HG02870 (cell line): ENCODE measurements around the gene FHOD3.

Experiments
- ATAC-seq: cut with Tn5 transposase; IDR thresholded peaks from one replicate; pipeline ENCODE4 v1.9.1; 2021; ENCODE audit warnings: mild to moderate bottlenecking, moderate library complexity; ENCODE audit not compliant: unreplicated experiment

The FHOD3 gene

DNA sequence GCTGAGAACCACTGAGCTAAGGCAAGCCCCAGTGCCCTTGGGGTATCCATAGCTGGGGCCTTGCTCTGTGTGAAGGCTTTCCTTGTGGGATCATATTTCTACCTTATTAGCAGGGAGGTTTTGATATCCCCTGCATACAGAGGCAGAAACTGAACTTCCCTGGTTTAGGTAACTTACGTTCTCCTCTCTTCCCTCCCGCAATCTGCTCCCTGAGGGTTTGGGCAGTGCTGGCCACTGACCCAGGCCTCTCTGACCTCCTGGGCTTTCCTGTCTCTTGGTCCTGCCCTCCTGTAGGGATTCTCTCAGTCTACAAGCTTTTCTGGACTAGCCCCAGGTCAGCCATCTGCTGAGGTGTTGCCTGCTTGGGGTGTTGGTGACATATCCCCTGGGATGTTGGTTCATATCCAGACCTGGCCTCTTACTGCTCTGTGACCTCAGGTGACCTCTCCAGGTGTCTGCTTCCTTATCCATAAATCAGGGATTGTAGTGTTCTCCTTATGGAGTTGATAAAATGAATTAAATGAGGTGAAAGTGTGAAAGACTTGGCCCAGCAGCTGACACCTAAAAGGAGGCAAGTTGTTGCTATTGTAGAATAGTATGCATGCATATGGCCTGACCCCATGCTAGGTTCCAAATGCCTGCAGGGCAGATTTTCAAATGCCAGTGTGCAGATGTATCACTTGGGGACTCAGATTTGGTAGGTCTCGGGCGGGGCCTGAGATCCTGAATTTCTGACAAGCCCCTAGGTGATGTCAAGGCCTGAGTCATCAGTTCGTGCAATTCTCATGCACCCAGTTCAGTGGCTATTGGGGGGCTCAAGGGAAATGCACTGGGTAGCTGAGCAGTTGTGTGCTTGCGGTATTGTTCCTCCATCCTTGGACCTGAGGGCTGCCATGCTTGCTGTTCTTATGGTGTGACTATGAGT is 106.6 kb downstream of the FHOD3 start:
- no peak for ATAC-seq

DNA sequence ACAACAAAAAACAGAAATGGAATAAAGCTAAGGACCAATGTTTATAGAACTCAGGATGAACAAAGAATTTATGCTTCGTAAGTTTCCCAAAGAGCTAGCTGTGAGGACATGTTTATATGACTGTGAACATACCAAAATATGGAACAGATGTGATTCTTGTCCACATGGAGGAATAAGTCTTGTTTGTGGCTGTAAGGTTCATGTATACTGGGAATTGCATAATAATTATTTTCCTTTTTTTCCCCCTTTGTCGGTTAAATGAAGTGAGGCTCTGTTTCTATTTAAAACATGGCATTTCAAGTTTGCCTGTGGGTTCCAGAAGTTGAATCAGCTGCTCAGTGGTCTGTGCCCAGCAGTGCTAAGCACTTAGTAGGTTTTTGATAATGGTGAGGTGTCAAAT is 108.1 kb downstream of the FHOD3 start:
- ATAC-seq, result no peak

DNA sequence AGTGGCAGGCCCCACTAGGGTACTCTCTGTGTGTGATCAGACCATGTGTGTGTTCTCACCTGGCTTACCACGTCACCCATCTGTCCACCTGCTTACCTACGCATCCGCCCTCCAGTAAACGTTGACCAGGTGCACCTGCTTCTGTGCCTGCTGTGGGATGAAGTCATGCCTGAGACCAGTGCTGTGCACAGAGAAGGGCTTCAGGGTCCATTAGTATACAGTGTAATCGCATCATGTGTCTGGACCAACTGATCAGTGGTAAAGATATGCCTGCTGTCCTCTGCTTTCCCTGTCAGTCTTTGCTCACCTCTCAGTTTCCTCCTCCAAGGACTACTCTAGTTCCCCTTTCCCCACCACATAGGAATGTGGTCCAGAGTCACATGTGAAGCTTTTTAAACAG is 109.3 kb downstream of the FHOD3 start:
- no peak for ATAC-seq

GRCh38 chr18:36408606-36409005 is 111.1 kb downstream of the FHOD3 start:
- ATAC-seq, result no peak

- no peak for ATAC-seq
Observed at GRCh38 chr18:36409779-36410178, 112.3 kb downstream of the FHOD3 start.

DNA sequence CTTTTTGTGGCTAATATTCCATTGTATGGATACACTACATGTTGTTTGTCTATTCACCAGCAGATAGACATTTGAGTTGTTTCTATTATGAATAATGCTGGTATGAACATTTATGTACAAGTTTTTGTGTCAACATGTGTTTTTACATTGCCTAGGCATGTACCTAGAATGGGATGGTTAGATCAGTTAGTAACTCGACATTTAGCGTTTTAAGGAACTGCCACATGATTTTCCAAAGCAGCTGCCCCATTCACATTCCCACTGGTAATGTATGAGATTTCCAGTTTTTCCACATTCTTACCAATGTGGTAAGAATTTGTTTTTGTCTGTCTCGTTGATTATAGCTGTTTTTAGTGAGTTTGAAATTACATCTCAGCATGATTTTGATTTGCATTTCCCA is 112.8 kb downstream of the FHOD3 start:
- ATAC-seq, result no peak

DNA sequence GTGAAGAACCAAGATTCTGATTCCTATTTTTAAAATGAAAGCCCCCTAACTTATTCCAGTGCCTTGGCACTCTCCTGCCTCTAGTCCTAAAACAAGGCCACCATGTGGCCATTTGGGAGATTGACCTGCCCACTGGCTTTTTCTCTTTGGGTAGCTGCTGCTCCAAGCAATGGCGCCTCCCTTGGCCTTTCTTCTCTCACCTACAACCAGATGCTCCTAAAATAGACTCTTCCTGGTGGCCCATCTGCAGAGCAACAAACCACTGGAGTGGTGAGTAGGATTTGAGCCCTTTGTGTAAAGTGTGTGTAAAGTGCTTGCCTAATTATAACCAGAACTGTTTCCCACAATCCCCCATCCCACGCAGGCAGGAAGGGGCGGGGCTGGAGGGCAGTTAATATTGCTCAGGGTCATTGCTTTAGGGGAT is 114.2 kb downstream of the FHOD3 start:
- no peak for ATAC-seq

DNA sequence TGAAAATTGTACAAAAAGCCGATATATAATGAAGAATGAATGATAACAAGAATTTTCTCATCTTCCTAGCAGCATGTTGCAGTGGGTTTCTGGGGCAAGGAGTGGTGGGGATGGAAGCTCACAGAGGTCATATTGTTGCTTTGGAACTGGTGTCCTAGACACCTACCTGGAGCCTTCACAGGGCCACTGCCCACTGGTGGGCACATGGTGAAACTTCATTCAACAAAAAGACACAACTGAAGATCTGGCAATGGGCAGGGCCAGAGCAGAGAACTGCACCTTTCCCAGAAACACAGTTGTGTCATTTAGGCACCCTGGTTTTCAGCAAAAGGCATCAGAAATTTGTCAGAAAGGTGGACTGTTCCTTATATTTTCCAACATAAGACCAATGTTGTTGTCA is 115.3 kb downstream of the FHOD3 start:
- ATAC-seq, result no peak

DNA sequence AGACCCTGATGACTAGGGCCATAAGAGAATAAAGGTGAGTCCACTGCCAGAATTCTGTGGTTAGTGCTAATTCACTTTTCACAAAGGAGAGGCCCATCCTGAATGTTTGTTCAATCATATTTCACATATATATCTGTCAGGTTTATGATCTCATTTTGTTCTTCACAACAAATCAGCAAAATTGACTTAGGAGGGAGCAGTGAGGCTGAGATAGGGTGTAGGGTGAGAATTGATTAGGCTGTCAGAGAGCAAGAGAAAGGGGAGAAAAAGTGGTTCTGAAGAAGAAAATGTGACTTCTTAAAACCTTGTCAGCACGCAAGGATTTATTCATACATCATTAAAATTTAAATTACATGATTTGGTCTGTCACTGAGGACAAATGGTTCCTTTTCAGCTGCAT is 117.7 kb downstream of the FHOD3 start:
- no peak for ATAC-seq

DNA sequence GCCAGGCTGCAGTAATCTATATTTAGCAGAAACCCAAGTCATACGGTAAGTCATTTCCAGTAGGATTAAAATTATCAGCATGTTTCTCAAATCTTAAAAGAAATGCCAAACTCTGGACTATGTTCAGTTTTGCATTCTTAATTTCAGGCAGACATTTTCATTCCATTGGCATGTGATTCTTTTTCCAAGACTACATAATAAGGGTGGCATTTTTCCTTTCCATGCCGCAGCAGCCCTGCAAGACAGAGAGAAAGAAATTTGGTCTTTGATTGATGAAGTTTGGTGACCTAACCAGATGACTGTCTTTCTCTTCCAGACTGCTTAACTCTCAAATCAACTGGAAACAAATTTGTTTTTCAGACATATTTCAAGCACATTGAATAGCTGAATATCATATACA is 118.1 kb downstream of the FHOD3 start:
- no peak for ATAC-seq

DNA sequence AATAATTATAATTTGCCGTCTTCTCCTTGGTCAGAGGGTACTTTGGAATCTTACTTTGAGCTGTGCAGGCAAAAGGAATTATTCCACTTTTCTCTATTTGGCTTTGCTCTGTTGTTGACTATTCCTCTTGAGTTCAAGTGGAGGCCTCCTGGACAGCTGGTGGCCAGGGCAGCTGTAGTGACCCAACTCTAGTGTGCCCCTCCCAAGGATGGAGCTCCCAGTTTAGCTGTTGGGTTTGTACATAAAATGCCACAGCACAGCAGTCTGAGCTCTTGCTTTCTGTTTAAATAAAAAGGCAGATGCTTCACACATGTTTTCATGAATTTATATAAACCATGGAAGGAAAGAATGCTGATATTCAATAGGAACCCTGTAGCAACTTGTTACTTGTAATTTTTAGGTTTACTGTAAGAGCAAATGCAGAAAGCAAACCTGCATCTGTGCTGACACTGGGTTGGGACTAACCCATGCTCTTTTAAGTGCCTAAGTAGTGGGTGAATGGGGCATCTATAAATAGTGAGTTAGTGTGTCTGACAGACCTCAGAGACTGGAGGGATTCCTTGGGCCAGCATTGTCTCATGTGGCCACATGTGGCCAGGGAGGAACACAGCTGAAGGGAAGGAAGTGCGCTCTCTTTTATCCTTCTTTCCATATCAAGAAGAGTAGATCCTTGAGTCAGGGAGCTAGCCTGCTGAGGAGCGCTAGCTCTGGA is 121.8 kb downstream of the FHOD3 start:
- no peak for ATAC-seq

DNA sequence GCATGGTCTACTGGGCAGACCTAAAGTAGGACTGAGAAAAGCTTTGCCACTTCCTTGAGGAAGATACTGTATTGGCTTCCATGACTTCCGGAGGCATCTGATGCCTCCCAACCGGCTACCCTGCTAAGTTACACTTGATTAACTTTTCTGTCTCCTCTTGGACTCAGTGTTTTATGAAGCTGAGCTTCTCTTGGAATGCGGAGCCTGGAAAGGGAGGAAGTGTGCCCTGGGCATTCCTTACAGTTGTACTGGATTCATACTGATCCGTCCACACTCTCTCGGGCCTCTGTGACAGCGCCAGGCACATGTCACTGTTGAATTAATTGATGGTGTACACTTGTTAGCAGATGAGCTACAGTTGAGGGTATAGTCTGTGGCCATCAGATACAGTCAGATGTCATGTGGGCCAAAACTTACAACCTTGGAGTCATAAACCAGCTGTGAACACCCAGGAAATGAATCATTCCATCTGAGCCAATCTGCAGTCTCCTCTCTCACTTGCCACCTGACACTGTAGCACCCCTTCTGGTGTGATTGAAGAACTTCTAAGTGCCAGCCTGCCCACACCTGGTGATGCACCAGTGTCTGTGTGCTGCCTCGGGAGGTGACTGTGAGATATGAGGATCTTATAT is 122.5 kb downstream of the FHOD3 start:
- ATAC-seq, result no peak

DNA sequence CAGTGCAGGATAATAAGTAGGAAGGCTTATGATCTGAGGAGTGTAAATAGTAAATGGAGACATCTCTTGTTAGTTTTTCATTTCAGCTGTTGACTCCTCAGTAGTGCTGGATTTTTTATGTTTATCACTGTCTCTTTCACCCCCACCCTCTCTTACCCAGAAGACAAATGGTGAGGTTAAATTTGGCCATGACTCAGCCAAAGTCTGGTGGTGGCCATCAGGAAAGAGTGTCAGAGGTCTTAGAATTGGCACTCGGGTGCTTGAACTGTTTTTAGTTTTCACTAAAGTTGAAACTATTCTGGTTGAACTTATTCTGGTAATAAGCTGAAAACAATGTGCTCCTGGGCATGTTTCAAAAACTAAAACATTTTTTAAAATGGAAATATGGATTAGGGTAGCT is 123.3 kb downstream of the FHOD3 start:
- ATAC-seq, result no peak

DNA sequence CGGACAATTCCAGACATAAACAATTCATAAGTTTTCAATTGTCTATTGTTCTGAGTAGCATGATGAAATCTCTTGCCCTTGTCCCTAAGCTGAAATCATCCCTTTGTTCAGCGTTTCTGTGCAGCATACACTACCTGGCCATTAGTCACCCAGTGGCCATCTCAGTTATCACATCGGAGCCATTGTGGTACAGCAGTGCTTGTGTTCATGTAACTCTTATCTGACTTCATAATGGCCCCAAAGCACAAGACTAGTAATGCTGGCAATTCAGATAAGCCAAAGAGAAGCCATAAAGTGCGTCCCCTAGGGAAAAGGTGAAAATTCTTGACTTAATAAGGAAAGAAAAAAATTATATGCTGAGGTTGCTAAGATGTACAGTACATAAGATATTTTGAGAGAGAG is 127.2 kb downstream of the FHOD3 start:
- no peak for ATAC-seq

- no peak for ATAC-seq
Observed at GRCh38 chr18:36427369-36427768, 129.9 kb downstream of the FHOD3 start.

- no peak for ATAC-seq
Observed at GRCh38 chr18:36427831-36428230, 130.3 kb downstream of the FHOD3 start.

DNA sequence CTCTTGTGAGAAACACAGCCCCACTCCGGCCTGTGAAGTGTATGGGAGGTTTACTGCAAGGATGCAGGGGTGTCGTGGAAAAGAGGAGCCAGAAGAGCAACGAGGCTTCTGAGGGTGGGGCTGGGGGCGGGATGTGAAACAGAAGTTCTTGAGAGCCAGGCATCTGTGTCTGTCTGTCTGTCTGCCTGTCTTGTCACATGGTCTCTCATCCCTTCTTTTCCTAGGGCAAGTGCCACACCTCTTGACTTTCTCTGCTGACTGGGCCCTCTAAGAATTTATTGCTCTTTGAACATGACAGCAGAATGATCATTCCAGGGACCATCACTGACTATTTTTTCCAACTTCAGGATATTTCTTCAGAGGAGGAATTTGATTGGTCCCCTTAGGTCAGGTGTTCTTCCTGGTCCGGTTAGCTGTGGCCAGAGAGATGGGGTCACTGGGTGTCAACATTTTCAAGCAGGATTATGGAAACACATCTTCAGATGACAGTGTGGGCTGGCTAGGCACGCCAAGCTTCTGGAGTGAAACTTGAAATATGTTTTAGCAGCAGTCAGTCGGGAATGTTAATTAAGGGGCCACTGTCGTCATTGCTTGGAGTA is 131.0 kb downstream of the FHOD3 start:
- ATAC-seq, result no peak

DNA sequence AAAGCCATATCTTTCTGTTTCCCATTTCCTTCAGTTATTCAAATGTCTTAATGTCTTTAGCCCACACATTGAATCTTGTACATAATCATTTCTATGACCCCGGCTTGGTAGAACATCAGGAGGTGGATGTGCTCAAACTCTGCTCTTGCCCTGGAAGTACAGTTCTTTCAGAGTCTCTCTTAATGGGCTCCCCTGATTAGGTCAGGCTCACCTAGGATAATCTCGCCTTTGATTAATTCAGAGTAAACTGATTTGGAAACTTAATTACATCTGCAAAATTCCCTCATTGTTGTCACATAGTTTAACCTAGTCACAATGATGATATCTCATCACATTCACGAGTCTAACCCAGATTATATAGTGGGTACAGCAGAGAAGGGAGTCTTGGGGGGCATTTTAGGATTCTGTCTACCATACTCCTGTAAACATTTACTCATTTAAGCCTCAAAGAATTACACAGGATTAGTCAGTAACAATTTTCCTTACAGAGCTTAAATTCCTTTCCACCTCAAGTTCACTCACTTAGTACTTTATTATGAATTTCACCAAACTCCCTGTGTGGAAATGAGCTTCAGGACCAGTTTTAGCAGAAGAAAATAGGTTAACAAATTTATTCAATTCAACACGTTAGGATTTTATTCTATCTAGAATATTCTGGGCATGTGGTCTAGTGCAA is 135.5 kb downstream of the FHOD3 start:
- no peak for ATAC-seq

DNA sequence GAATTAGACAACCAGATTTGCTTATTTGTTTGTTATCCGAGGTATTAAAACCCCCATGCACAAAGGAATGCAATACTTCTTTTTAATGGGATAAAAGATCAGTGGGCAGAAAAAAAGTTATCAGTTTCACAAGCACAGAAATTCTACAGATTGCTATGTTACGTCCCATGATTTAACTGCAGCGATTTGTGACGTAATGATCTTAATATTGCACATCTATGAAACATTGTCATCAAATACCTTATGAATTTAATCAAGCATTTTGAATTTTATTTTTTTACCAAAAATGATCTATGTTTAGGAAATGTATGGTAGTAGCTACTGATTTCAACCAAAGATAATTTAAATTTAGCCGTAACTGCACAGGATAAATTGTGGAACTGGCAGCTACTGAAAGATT is 138.9 kb downstream of the FHOD3 start:
- ATAC-seq, result no peak

DNA sequence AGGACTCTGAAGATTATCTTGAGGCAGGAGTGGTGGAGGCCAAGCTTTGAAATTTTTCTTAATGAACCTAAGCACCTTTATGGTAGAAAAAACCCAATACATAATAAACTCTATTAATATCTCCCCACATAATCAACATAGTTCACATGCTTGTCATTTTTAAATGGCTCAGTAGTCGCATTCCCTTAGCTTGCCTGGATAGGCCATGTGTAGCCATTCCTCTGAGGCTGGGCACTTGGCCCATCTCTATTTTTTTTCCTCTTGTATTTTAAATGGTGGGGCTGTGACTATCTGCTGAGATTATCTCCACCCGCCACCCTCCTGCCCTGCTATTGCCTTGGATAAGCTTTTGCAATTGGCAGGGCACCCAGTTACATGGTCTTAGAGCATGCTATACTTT is 143.1 kb downstream of the FHOD3 start:
- no peak for ATAC-seq
